ENCODE results near the gene RAP1A. TPM values are rescaled to one million over a fixed set of nuclear protein-coding genes. Genes with fewer than 3 reads are reported as not detected.
"Not testable (repeated sequence)": the region's sequence is repeated elsewhere in the genome, so short reads cannot be mapped to it uniquely, and the experiment has no call there.

Gene RAP1A
- total RNA-seq, 1 experiment from 2014 or later, result 24.7 TPM

GRCh38 chr1:111597426-111597825 is 22.2 kb upstream of the RAP1A start:
- DNase-seq (ENCODE audit: low read depth), result no peak

DNA sequence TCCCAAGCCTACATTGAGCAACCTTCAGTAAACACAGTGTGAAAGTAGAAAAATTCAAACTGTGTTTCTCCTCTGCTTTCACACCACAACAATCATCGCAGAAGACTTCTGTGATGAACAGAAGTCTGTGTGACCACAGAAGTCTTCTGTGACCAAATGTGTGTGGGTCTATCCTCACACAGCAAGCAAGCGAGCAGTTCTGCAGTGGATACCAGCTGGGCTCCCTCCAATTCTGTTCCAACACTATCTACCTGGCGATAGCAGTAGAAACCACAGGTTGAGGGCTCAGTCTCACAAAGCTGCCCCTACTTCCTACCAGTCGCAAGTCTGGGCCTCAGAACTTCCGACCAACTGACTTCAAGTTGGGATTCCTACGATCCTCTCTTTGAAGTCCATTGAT is 21.0 kb upstream of the RAP1A start:
- no peak for DNase-seq (ENCODE audit: low read depth)

DNA sequence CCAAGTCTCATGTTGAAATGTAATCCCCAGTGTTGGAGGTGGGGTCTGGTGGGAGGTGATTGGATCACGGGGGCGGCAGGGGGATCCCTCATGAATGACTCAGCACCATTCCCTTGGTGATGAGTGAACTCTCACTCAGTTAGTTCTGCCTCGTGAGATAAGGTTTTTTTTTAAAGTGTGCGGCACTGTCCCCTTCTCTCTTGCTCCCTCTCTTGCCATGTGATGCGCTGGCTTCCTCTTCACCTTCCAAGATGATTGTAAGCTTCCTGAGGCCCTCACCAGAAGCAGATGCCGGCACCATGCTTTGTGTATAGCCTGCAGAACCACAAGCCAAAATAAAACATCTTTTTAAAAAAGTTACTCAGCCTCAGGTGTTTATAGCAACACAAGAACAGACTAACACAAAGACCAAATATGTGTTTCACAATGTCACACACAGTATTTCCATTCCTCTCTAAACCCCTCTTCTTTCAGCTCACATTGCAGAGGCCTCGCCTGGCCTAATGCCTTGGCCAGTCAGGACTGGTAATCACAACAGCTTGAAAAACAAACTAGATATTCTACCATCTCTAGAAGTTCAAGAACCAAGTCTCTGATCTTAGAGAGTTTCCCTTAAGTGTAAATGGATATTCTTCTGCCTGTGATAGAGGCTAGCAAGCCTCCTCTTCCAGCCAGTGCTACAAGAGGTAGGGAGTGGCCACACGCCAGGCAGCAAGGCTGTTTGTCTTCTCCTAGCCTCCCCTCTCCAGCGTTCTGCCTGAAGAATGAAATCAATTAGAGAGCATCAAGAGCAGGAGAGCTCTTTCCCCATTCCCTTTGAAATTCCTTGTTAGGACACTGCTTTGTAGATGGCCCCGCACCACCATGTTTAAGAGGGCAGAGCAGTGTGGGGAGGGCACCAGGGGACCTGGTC is 19.6 kb upstream of the RAP1A start:
- no peak for DNase-seq (ENCODE audit: low read depth)

- peak; percentile 8 for DNase-seq (ENCODE audit: low read depth)
These were observed 18.7 kb upstream of the RAP1A start for GRCh38 chr1:111600886-111601386.

- no peak for DNase-seq (ENCODE audit: low read depth)
These were observed 17.3 kb upstream of the RAP1A start for GRCh38 chr1:111602302-111602701.

GRCh38 chr1:111602974-111603373 is 16.6 kb upstream of the RAP1A start:
- DNase-seq (ENCODE audit: low read depth), result no peak

DNA sequence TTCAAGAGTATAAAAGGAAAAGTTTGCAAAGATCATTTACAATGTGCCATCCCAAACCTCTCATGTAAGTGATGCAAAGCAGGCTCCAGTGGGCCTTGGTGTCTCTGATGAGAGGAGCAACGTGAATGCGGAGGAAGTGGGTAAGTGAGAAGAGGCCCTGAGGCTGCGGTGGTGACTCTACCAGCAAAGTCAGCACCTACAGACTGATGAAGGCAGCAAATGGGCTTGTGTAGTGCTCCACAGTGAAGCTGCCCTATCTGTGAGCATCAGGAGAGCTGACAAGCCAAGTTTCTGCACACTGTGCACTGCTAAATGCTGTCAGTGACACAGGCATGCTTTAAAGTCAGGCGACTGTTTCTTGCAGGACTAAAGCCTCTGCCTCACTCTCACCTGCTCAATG is 15.6 kb upstream of the RAP1A start:
- DNase-seq (ENCODE audit: low read depth), result no peak

DNA sequence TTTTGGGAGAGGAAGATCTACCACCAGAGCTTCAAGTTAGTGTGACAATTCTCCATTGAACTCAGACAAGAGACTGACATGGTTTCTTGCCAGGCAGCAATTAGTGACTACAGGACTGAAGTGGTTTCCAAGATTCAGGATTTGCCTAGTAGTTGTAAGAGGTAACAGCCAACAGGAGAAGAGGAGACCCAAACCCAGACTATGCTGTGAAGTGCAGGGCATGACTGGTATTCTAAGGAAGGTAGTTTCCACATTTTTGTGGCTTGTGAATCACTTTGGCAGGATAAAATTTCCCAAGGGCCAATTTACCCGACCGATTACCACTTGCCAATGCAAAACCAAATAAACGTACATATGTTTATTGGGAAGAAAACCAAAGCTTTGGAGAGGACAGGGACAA is 14.7 kb upstream of the RAP1A start:
- DNase-seq (ENCODE audit: low read depth), result peak; percentile 68

DNA sequence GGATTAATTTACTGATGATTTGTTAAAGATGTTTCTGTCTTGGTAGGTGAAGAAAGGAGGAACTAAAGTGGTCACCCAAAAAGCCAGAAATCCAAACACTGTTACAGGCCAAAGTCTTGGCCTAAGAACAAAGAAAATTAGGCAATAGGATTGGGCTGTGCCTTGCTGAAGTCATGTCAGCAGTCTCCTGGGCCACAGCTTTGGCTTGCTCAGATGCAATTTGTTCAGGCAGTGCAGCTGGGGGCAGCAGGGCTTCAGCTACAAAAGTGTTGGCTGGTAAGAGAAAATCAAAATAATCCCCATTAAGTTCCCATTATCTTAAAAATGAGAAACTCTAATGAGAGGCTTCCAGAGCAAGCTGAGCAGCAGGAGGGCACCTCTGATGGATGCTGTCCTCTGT is 14.0 kb upstream of the RAP1A start:
- DNase-seq (ENCODE audit: low read depth), result peak; percentile 38

DNA sequence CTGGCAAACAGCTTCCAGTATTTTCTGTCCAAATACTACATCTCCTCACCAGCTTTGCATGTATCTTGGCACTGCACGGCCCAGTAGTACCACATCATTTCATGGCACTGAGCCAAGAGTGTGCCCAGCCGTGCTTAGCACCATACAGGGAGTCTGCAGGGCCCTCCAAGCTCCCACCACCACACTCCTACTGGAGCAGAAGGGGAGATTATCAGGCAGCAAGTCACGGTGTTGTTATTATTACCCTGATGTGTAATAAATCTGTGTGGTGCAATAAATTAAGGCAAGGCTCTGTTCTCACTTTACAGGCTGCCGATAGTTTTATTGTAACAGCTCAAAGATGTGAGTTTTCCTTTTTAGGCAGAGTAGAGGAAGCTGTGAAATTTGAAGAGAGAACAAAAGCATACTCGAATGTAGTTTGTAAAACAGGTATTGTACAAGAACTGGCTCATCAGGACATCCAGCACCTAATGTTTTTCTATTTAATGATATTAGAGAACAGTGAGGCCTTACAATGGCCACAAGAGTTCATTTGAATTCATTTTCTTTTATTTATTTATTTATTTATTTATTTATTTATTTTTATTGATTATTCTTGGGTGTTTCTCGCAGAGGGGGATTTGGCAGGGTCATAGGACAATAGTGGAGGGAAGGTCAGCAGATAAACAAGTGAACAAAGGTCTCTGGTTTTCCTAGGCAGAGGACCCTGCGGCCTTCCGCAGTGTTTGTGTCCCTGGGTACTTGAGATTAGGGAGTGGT is 13.0 kb upstream of the RAP1A start:
- not testable (repeated sequence) for DNase-seq (ENCODE audit: low read depth)

DNA sequence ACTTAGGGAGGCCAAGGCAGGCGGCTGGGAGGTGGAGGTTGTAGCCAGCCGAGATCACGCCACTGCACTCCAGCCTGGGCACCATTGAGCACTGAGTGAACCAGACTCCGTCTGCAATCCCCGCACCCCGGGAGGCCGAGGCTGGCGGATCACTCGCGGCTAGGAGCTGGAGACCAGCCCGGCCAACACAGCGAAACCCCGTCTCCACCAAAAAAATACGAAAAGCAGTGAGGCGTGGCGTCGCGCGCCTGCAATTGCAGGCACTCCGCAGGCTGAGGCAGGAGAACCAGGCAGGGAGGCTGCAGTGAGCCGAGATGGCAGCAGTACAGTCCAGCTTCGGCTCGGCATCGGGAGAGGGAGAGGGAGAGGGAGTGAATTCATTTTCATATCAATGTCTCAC is 11.1 kb upstream of the RAP1A start:
- not testable (repeated sequence) for DNase-seq (ENCODE audit: low read depth)

DNA sequence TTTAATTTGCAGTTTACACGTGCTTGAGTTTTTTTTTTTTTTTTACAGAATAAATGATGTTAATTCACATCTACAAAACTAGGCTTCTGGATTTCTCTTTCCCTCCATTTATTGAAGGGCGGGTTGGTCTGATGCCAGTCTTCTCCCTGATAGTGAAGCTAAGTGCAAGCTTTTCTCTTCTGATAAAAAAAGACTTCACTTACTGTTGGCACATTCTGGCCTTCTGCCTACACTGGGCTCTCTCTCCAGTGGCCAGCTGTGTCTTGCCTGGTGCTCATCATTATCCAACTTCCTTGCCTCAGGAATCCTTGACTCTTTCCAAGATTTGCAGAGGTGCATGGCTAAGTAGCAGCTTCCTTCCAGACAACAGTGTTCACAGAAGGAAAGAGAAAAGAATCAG is 7.6 kb upstream of the RAP1A start:
- DNase-seq (ENCODE audit: low read depth), result no peak

GRCh38 chr1:111615870-111616715 is 3.5 kb upstream of the RAP1A start:
- DNase-seq (ENCODE audit: low read depth), result no peak

GRCh38 chr1:111618081-111618480 is 1.5 kb upstream of the RAP1A start:
- DNase-seq (ENCODE audit: low read depth), result no peak

- no peak for DNase-seq (ENCODE audit: low read depth)
These were observed 491 bp upstream of the RAP1A start for GRCh38 chr1:111618961-111619634.

DNA sequence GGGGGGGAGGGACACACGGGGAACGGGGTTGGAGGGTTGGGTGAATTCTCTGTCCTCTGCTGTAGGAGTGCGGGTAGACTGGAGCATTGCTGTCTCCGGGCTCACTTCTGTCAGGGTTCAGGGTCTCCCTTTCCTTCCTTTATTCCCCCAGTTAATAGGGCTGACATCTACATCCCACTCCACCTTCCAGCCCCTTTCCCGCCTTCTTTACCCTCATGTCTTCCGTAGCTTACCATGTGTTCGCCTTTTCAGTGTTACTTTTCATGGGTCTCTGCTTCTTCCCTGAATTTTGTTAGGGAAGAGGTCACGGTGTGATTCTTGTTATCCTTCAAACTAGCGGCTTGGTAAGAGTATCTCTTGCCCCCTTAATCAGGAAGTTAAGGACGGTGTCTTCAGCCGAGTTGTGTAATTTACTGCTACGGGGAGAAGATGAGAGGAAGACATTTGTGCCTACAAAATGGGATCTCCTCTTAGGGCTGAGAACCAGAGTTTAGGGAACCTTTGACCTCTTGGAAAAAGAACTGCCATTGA is 917 bp downstream of the RAP1A start:
- no peak for DNase-seq (ENCODE audit: low read depth)

GRCh38 chr1:111621050-111621449 is 1.5 kb downstream of the RAP1A start:
- DNase-seq (ENCODE audit: low read depth), result no peak

DNA sequence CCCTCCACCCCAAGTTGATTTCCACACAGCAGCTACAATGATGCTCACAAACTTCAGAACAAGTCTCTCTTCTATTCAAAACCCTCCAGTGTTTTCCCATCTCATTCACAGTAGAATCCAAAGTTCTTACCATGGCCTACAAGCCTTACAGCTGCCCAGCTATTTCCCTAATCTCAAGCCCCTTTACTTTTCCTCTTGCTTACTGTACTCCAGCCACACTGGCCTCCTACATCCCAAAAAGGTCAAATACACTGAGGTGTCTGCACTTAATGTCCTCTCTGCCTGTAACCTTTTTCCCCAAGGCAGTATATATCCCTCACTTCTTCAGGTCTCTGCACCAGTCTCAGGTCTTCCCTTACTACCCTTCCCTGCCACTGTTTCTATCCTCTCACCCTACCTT is 2.6 kb downstream of the RAP1A start:
- DNase-seq (ENCODE audit: low read depth), result no peak

DNA sequence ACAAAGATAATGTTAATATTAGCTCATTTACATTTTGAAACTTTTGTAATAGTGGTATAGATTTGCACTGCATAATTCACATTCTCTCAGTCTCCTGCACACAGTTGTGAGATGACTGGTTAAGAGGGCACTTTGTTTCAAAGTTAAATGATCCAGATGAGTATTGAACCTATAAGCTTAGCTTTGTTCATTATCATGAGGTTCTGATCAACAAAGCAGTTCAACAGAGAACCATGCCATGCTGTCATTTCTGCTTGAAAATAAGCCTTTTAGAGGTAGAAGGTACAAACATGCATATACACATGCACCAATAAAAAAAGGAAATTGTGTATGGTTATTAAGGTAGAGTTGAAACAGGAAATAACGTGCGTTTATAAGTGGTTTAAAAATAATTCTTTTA is 4.8 kb downstream of the RAP1A start:
- DNase-seq (ENCODE audit: low read depth), result no peak

DNA sequence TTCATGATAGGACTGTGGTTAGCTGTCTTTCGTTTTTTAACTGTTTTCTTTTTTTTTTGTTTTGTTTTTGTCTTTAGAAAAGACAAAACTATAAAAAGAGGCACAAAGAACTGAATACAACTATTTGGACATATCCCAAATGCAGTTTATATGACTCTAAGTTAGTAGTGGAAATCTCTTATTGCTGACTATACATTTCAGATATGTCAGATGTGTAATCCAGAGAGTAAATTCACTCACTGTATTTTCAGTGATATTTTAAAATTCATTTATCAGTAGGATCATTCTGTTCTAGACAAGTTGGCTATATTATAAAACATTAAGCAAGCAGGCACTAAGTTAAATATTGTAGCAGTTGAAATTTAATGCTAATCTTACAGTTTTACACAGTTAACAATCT is 5.7 kb downstream of the RAP1A start:
- no peak for DNase-seq (ENCODE audit: low read depth)

DNA sequence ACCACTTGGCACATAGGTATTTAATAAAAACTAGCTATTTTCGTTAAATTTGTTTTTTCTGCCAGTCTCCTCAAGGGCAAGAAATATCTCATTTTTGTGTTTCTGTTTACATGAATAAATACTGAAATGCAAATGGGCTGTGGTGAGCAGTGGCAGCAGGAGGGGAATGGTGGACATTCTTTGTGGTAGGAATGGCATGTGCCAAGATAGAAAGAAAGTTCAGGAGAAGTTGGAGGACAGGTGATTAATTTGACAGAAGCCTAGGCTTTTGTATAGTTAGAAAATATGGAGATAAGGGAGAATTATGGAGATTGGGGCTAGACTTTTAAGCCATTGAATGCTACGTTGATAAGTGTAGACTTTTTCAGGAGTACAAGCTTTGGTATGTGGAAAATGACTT is 8.6 kb downstream of the RAP1A start:
- DNase-seq (ENCODE audit: low read depth), result peak; percentile 37
